HG03432 (cell line): ENCODE results near the gene CNOT11.

Experiments used
- ATAC-seq: cut with Tn5 transposase; IDR thresholded peaks from one replicate; pipeline ENCODE4 v1.9.1; 2021; ENCODE audit warnings: mild to moderate bottlenecking, moderate library complexity; ENCODE audit not compliant: unreplicated experiment

The CNOT11 gene

DNA sequence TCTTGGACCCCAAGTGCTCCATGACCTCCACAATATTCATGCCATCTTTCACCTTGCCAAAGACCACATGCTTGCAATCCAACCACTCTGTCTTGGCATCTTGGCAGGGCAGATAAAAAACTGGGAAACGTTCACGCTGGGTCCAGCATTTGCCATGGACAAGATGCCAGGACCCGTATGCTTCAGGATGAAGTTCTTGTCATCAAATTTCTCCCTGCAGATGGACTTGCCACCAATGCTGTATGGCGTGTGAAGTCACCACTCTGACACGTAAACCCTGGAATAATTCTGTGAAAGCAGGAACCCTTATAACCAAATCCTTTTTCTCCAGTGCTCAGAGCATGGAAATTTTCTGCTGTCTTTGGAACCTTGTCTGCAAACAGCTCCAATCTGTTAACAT lies 21.5 kb downstream of the CNOT11 start:
- no peak for ATAC-seq

DNA sequence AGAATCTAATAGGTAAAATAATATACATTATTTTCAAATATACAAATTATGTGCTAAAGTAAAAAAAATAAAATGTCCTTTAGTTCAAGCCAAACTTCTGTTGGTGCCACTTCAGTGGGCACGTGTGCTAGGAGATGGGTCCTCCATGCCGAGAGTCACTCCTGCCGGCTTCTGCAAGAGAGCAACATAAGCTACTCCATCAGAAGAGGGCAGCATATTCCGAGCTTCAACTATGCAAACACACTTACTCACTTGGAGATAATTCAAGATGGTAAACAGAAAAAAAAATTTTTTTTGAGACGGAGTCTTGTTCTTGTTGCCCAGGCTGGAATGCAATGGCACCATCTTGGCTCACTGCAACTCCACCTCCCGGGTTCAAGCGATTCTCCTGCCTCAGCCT lies 24.4 kb downstream of the CNOT11 start:
- no peak for ATAC-seq

DNA sequence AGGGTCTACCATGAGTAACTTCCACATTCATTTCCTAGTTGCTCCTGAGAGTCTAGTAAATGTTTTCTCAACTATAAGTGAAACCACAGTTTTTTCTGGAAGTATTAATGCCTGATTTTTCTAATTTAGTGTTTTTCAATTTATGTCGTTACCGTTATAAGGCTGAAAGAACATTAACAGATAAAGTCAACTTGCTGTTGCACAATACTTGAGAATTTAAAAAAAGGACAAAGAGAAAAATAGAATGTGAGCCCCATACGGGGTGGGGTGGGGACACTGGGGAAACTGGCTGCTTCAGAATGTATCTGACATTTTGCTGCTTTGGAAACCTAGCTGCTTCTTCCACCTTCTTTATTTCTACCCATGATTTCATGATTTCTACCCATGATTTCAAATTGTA lies 26.2 kb downstream of the CNOT11 start:
- no peak for ATAC-seq

DNA sequence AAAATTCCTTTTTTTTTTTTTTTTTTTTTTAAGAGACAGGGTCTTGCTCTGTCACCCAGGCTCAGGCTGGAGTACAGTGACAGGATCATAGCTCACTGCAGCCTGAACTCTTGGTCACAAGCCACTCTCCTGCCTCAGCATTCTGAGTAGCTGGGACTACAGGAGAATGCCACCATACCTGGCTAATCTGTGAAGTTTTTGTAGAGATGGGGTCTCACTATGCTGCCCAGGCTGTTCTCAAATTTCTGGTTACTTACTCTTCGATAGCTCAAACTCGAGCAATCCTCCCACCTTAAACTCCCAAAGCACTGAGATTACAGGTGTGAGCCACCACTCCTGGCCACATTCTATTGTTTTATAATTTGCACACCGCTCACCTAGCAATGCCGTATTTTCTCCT lies 28.8 kb downstream of the CNOT11 start:
- ATAC-seq: no peak

DNA sequence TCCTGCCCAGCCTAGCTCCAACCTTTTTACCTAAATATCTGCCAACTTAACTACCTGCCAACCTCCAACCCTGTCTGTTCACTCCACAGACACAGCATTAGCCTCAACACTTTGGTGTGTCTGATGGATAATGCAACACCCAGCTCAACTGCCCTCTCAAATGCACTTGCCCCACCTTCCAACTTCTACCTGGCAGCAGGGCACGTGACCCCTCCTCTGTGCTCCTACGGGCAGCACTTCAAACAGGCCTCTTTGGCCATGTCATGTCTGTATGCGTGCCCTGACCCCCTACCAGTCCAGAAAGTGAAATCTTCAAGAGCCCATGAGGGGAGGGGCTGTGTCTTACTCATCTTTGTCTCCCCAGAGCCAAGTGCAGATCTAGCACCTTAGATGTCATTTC lies 30.3 kb downstream of the CNOT11 start:
- ATAC-seq: no peak

DNA sequence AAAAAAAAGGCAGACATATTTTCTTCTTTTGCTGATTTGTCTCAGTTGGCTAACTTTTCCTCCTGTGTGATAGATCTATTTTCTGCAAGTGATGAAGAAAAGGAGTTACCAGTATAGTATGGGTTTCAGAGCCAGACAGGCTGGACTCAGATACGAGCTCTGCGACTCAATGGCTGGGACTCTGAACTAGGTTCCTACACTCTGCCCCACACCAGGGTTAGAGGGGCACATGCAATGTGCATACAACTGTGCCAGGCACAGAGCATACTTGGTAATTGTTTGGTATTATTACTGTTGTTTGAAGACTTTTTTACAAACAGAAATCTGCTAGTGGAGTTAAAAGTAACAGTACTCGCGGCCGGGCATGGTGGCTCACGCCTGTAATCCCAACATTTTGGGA lies 34.0 kb downstream of the CNOT11 start:
- no peak for ATAC-seq

DNA sequence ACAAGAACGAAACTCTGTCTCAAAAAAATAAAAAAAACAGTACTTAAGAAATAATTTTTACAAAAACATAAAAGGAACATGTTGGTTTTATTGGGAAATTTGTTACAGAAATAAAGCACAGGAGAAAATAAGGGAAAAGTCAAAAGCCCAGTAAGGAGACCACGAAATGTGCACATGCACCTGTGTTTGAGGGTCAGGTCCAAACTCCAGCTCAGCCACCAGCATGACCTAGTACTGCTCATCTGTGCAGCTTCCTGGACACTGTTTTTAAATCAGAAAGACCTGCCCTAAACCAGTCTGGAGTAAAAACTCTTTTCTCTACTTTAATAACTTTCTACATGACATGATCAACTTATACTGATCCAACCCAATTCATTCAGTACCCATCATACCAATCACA lies 34.6 kb downstream of the CNOT11 start:
- no peak for ATAC-seq

DNA sequence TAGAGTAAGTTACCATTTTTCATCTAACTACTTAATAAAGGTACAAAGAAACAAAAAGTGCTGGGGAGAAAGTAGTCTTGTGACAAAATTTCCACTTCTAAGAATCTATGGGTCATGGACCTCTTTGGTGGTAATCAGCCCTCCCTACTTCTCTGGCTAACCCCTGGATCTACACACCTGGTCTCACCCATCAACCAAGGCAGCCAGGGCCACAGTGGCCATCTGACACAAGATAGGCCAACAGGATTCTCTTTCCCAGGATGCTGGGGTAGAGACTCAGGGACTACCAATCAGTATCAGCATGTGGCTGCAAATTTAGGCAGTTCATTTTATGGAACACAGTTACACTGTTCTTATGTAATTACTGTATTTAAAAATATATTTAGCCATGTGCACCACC lies 38.0 kb downstream of the CNOT11 start:
- no peak for ATAC-seq

DNA sequence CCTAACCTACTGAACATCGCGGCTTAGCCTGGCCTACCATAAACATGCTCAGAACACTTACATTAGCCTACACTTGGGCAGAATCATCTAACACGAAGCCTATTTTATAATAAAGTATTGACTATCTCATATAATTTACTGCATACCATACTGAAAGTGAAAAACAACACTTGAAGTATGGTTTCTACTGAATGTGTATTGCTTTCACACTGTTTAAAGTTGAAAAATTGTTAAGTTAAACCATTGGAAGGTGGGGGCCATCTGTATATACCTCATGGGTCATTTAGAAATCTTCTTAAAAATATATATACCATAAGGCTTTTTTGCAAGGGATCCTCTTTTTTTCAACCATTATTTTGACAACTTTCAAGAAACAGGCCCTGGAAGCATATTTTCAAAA lies 39.3 kb downstream of the CNOT11 start:
- no peak for ATAC-seq

DNA sequence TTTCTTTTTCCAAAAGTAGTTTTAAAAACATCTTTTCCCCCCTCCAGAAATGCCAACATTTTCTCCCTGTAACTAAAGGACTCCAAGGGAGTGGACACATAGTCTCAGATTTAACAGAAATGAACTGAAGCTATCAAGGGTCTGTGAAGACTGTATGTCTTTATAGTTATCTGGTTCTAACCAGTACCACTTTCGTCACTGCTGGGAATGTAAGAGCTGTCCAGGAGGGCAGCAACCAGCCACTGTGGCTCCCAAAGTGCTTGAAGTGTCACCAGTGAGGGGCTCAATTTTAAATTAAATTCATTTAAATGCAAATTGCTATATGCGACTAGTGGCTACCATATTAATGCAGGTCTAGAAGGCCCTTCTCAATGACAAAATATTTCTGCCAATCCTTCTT lies 40.9 kb downstream of the CNOT11 start:
- no peak for ATAC-seq

DNA sequence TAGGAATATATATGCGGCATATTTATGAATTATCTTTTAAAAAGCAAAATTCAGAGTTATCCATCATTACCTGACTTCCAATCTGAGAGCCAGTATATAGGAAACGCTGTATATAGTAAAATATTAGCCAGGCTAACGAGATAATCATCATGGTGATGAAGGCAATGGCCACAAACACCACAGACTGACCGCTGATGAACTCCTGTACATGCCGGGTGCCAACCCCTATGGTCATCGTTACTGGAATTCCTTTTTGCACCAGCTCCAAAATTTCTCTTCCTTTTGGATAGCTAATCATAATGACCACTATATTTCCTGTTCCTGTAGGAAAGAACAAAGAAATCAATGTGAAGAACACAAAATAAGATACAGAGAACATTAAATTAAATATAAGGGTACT lies 42.2 kb downstream of the CNOT11 start:
- no peak for ATAC-seq

DNA sequence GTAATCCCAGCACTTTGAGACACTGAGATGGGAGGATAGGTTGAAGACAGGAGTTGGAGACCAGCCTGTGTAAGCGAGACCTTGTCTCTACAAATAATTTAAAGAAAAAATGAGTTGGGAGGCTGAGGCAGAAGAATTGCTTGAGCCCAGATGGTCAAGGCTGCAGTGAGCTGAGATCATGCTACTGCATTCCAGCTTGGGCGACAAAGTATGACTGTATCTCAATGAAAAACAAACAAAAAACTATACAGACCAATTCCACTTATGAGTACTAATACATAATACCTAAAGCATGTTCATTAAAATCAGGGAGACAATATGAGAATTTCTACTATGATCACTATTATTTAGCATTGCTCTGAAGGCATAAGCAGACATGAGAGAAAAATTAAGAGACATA lies 43.2 kb downstream of the CNOT11 start:
- ATAC-seq: no peak

DNA sequence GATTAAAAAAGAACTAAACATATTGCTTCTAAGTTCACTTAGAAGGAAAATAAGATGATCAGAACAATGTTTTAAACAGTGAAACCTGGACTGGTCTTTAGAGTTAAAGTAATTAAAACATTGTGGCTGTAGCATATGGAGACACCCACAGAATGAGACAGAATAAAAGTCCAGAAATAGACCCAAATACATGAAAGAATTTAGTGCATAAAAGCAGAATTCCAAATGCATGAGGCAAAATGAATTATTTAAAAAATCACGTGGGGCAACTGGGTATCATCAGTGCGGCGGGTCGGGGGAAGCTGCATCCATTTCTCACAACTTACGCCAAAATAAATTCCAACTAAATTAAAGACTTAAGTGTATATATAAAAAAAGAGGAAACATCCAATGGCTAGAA lies 43.7 kb downstream of the CNOT11 start:
- ATAC-seq: no peak

DNA sequence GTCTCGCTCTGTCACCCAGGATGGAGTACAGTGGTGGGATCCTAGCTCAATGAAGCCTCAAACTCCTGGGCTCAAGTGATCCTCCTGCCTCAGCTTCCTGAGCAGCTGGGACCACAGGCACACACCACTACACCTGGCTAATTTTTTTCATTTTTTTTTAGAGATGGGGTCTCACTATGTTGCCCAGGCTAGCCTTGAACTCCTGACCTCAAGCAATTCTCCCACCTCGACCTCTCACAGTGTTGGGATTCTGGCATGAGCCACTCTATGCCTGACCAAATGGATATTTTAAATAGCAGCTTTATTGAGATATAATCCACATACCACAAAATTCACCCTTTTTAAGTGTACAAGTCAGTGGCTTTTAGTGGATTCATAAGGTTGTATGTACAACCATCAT lies 44.7 kb downstream of the CNOT11 start:
- no peak for ATAC-seq

DNA sequence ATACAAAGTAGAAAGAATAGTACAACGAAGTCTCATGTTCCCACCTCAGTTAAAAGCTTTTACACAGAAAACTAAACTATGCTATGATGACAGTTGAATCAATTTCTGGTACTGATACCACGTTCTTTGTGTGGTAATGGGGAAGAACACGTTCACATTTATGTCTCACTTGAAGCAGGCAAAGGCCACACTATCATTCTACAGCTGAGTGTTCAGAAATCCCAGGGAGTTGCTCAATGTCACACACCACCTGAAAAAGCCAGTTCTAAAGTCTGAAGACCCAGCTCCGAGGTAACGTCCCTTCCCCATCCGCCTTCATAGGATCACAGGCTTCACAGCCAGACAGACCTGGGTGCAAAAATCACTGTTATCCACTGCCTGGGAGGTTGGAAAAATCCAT lies 46.9 kb downstream of the CNOT11 start:
- no peak for ATAC-seq

DNA sequence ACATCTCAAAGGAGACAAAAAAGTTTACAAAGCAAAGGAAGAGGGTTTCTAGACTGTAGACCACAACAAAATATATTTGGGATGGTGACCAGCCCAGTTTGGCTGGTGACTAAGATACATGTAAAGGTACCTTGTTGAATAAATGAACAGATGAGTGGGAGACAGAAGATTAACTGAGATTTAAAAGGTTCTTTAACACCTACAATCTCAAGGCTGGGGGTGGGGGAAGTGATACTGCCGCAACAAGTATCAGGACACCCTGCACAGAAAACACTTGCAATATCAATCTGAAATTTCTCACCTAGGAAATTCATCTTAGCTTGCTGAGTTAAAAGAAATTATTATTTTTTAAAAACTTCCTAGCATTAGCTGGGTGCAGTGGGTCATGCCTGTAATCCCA lies 47.5 kb downstream of the CNOT11 start:
- ATAC-seq: no peak

DNA sequence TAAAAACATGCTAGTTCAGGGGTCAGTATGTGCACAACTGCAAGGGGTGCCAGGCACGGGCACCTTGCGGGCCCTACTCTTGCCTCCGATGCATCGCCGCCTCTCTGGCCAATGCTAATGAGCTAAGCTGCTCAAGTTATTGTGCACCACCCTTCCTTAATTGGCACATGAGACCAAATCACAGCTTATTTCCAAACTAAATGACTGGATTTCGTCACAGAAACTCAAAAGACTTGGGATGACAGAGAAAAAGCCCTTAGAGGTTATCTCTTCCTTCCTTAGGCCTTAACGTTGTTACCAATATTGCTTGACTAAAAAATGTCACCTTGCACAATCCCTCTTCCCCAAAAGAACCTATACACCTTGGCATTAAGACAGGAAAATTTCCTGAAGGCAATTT lies 48.1 kb downstream of the CNOT11 start:
- no peak for ATAC-seq

DNA sequence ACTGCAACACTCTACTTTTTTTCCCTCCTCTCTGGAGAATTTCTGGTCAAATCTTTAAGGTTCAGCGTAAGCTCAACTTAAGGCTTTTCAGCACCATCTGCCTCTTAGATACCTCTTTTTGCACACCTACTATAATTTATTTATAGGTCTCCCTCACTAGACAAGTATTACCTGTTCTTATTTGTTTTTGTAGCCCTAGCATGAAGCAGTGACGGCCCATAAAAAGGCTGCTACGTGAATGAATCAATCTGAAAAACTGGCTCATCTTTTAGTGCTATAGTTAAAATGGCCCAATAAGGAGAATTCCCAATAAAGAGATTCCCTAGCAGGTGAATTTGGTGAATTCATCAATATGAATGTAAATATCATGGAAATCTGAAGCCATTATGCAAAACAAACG lies 49.3 kb downstream of the CNOT11 start:
- ATAC-seq: no peak

DNA sequence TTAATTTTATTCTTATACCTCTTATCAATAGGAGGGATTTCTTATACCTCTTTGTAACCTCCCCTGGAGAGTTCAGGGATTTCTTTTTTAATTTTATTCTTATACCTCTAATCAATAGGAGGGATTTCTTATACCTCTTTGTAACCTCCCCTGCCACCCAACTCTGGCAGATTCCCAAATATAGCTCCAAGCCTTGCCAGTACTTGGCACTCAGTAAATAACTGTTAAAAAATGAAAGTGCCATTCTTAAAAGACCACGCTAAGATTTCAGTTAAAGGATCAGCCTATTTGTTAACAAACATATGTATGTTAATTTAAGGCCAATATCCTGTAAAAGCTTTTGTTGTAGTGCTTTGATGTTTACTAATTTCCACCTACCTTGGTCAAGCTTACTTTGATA lies 51.0 kb downstream of the CNOT11 start:
- ATAC-seq: no peak

DNA sequence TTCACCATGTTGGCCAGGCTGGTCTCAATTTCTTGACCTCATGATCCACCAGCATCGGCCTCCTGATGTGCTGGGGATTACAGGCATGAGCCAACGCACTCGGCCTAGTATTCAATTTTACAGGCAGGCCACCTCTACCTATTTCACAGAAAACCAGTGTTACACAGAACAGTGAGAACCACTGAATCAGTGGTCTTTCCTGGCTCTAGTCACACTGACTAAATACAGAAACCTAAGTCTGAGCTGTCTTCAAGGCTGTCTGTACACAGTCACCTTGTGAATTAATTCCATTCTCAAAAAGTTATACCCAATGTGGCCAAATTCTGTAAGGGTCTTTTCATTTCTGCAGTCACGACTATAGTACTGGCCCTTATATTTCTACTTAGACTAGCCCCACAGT lies 52.3 kb downstream of the CNOT11 start:
- no peak for ATAC-seq

DNA sequence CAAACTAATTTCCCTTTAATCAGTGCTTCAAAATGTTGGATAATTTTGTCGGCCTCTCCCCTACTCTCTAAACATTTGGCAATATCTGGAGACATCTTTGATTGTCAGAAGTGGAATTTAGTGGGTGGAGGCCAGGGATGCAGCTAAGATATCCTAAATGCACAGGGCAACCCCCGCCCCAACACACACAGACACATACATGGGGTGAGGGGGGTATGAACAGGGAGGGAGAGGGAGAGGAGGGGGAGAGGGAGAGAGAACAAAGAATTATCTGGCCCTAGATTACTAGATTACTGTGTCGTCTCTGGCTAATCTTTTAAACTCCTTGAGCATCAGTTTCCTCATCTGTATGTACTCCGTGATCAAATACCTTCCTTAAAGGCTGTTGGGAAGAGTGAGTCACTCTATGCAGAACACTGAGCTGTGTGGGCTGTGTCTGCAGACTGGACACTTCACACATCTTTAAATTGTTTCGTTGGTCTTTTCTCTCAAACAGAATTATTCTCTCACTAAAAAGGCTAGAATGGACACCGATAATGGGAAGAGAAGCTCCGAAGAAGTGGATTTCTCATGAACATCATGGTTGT lies 52.9 kb downstream of the CNOT11 start:
- no peak for ATAC-seq

DNA sequence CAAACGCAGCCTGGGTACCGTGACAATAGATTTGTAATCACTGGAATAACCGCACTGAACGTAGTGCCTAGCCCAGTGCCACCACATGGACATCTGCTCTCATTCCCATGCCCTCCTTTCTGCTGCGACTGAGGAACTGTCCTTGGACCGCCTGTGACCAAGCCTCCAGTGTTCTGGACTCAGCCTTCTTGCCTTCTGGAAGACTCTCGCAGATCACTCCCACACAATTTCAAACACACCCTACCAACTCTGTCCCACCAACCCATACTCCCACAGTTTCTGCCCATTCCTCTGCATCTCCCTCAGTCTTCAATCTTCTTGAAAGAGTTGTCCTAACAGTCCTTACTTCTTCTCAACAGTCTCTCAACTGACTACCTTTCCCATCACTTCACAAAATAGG lies 53.7 kb downstream of the CNOT11 start:
- ATAC-seq: peak; percentile 0

DNA sequence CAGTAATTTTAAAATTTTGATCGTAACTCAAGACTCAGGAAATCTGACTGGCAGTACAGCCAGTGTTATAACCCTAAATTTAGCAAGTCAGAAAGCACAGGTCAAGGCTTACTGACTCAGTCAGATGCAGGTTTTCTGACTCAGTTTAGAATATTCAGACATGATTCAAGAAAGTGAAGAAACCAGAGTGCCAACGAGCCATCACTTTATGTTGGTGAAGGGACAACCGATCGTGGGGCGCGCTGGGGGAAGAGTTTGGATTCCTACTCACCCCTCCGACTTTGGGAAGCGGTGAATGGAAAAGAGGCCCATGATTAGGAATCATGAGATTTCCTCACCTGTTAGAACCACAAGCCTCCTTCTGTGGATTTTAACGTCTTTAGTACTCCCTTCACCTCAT lies 54.8 kb downstream of the CNOT11 start:
- no peak for ATAC-seq

DNA sequence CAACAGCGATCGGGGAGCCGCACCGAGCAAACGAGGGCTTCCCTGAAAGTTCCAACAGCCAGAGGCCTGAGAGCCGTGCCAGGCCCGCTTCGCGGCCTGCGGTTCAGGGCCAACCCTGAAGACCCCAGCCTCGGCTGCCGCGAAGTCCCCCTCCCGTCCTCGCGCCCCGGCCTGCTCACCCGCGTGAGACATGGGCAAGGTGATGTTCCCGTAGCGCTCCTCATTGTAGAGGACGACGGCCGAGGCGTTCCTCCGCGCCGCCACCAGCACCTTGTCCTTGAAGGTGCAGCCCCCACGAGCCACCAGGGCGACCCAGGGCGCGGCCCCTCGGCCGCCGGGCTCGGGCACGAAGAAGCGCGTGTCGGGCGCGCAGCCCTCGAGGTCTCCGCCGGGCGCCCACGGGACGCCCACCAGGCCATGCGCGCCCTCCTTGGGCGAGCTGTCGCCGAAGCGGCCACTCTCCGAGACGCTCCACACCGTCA lies 55.3 kb downstream of the CNOT11 start:
- ATAC-seq: peak; percentile 23
